ENCODE measurements around the gene YPEL5. TPM values are rescaled to one million over a fixed set of nuclear protein-coding genes. Genes with fewer than 3 reads are reported as not detected.

The YPEL5 gene
- total RNA-seq, 2 experiments from 2014 or later = 28.0 to 28.4 TPM

- intact Hi-C loops (cut with micrococcal nuclease) = no loop called here
- Mint-ChIP-seq H3K4me3 (no peak overlapping the region), H3K36me3 (ENCODE audit: low read depth) (no peaks in the 10 kb centered on the region), H3K4me1 (ENCODE audit: low read depth) (peaks cover 6% of the 10 kb centered on the region), H3K27me3 (no peaks in the 10 kb centered on the region), H3K9me3 (peaks cover 1% of the 10 kb centered on the region), H3K27ac (no peak overlapping the region)
- TF ChIP-seq, protein P1, sequence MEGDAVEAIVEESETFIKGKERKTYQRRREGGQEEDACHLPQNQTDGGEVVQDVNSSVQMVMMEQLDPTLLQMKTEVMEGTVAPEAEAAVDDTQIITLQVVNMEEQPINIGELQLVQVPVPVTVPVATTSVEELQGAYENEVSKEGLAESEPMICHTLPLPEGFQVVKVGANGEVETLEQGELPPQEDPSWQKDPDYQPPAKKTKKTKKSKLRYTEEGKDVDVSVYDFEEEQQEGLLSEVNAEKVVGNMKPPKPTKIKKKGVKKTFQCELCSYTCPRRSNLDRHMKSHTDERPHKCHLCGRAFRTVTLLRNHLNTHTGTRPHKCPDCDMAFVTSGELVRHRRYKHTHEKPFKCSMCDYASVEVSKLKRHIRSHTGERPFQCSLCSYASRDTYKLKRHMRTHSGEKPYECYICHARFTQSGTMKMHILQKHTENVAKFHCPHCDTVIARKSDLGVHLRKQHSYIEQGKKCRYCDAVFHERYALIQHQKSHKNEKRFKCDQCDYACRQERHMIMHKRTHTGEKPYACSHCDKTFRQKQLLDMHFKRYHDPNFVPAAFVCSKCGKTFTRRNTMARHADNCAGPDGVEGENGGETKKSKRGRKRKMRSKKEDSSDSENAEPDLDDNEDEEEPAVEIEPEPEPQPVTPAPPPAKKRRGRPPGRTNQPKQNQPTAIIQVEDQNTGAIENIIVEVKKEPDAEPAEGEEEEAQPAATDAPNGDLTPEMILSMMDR (IDR thresholded peaks at IDR 0.05) = no peak
- POLR2A ChIA-PET = no interaction called here
- DNase-seq (no peak), ATAC-seq (no peak)
- CTCF ChIA-PET = interaction anchor here (0.6 to 2.7 kb wide), 5 partner anchors 16 to 736 kb away, joined by 3 to 14 read pairs (median 7); no protein-coding TSS in a partner anchor
Measured at GRCh38 chr2:30193104-30193681, 46.4 kb downstream of the YPEL5 start.

DNA sequence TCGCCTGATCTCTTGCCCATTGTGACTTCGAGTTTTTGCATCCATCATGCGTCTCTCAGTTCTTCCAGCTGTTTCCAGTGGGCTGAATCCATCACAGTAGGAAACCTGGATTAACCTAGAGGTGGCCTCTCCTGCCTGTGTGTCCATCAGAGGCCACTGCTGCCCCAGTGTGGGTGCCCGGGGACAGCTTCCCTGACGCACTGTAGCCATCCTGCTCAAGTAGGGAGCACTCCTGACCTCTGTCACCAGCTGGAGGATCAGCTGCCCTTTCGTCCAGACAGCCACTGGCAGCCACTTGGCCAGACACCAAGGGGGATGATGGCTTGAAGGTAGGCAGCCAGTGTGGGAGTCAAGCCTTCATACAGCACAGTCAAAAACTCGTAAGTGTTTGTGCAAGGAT lies 47.6 kb downstream of the YPEL5 start:
- POLR2A ChIA-PET = interaction anchor here (0.8 kb wide), 1 partner anchor 266 kb away, joined by 3 read pairs; no protein-coding TSS in a partner anchor
- no peak for DNase-seq
- H3K36me3 Mint-ChIP-seq (ENCODE audit: low read depth) = no peaks in the 10 kb centered on the region
- CTCF ChIA-PET = interaction anchor here (2.2 to 2.7 kb wide), 2 partner anchors 14 to 517 kb away, joined by 8 to 14 read pairs; no protein-coding TSS in a partner anchor
- H3K27me3 Mint-ChIP-seq = no peaks in the 10 kb centered on the region
- ATAC-seq = no peak
- H3K9me3 Mint-ChIP-seq = peaks cover 1% of the 10 kb centered on the region
- TF ChIP-seq, protein P1 (IDR thresholded peaks at IDR 0.05) = no peak
- intact Hi-C loops (cut with micrococcal nuclease) = no loop called here
- peaks cover 5% of the 10 kb centered on the region for H3K4me1 Mint-ChIP-seq (ENCODE audit: low read depth)
- H3K4me3 Mint-ChIP-seq = no peak overlapping the region
- H3K27ac Mint-ChIP-seq = no peak overlapping the region

GRCh38 chr2:30195016-30195415 lies 48.2 kb downstream of the YPEL5 start:
- Mint-ChIP-seq H3K27me3 (no peaks in the 10 kb centered on the region), H3K9me3 (peaks cover 1% of the 10 kb centered on the region), H3K36me3 (ENCODE audit: low read depth) (no peaks in the 10 kb centered on the region), H3K27ac (no peak overlapping the region), H3K4me1 (ENCODE audit: low read depth) (peaks cover 5% of the 10 kb centered on the region), H3K4me3 (no peak overlapping the region)
- ATAC-seq (no peak), DNase-seq (no peak)
- intact Hi-C loops (cut with micrococcal nuclease) = no loop called here
- TF ChIP-seq, protein P1 (IDR thresholded peaks at IDR 0.05) = no peak
- ChIA-PET CTCF (interaction anchor here (1.4 to 2.2 kb wide), 2 partner anchors 30 to 516 kb away, joined by 6 to 8 read pairs; no protein-coding TSS in a partner anchor), POLR2A (no interaction called here)

DNA sequence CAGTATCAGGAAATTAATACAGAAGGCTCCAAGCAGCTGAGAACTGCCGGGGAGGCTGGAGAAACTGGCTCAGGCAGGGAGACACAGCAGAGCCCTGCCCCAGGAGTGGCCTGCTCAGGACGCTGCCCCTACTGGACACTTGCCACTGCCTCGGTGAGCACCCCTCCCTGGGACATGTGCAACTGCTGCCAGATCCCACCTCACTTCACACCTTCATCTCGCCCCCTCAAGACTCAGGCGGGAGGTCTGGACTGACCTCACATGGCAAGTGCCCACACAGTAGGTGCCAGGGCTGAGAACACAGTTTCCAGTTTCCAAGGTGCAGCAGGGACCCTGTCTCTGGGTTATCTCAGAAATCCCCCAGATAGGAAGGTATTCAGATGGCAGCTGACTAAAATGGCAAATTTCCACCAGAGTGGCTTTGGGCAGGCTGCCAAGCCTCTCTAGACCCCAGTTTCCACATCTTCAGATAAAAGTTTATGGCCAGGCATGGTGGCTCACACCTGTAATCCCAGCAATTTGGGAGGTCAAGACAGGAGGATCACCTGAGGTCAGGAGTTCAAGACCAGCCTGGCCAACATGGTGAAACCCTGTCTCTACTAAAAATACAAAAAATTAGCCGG lies 50.9 kb downstream of the YPEL5 start:
- TF ChIP-seq, protein P1 (IDR thresholded peaks at IDR 0.05) = no peak
- Mint-ChIP-seq H3K36me3 (ENCODE audit: low read depth) (no peaks in the 10 kb centered on the region), H3K4me3 (no peak overlapping the region), H3K27me3 (no peaks in the 10 kb centered on the region), H3K9me3 (no peaks in the 10 kb centered on the region), H3K4me1 (ENCODE audit: low read depth) (peaks cover 5% of the 10 kb centered on the region), H3K27ac (no peak overlapping the region)
- ChIA-PET POLR2A (no interaction called here), CTCF (interaction anchor here (0.6 to 1.3 kb wide), 5 partner anchors 11 to 514 kb away, joined by 3 to 4 read pairs (median 3); no protein-coding TSS in a partner anchor)
- intact Hi-C loops (cut with micrococcal nuclease) = no loop called here
- ATAC-seq (no peak), DNase-seq (peak; percentile 24)

DNA sequence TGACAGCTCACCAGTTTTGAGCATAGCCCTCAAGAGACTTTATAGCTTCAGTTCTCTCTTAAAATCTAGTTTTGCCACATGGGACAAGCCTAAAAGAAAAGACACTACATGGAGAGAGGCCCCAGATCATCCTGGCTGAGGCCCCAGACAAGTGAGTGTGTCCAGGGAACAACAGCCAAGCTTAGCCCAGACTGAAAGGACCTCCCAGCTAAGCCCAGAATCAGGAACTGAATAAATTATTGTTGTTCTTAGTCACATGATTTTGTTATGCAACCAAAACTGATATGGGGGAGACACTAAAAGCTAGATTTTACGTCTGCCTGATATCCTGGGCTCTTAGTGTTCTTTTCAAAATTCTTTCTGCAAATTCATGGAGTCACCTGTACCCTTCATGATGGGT lies 55.2 kb downstream of the YPEL5 start:
- Mint-ChIP-seq H3K4me1 (ENCODE audit: low read depth) (peaks cover 3% of the 10 kb centered on the region), H3K27ac (no peak overlapping the region), H3K36me3 (ENCODE audit: low read depth) (no peaks in the 10 kb centered on the region), H3K9me3 (no peaks in the 10 kb centered on the region), H3K27me3 (no peaks in the 10 kb centered on the region), H3K4me3 (no peak overlapping the region)
- TF ChIP-seq, protein P1 (IDR thresholded peaks at IDR 0.05) = no peak
- CTCF ChIA-PET = interaction anchor here (1.0 to 1.9 kb wide), 6 partner anchors 15 to 510 kb away, joined by 3 to 9 read pairs (median 4); no protein-coding TSS in a partner anchor
- POLR2A ChIA-PET = no interaction called here
- ATAC-seq (no peak), DNase-seq (no peak)
- intact Hi-C loops (cut with micrococcal nuclease) = no loop called here

Data from activated CD8-positive, alpha-beta T cell treated with anti-CD3 and anti-CD28 coated beads for 36 hours (primary cell).